Smooth muscle cell (in vitro differentiated cells): Measurements from ENCODE around the gene MYL6B. TPM values are rescaled to one million over a fixed set of nuclear protein-coding genes. Genes with fewer than 3 reads are reported as not detected.

Experiments
- DNase-seq: peaks from one replicate; lab custom pipeline; 2025; ENCODE audit not compliant: unreplicated experiment; lab: John Stamatoyannopoulos, UW
- H2AFZ ChIP-seq: fragments of 200-600 bp; sonication (generic); 2 replicates; pipeline ENCODE4 v1.6.0; 2016; ENCODE audit warnings: antibody characterized with exemption, low read depth, mild to moderate bottlenecking
- H3F3A ChIP-seq: fragments of 200-600 bp; sonication (generic); 2 replicates; pipeline ENCODE4 v1.6.0; 2017; ENCODE audit warnings: antibody characterized with exemption, low read depth
- H3K27ac ChIP-seq: fragments of 200-600 bp; sonication (generic); 2 replicates; pipeline ENCODE4 v1.5.1; 2016; ENCODE audit warnings: low read depth, mild to moderate bottlenecking
- H3K27me3 ChIP-seq: fragments of 200-600 bp; sonication (generic); 2 replicates; pipeline ENCODE4 v1.6.1; 2016; ENCODE audit warnings: low read depth, mild to moderate bottlenecking
- H3K36me3 ChIP-seq: fragments of 200-600 bp; sonication (generic); 2 replicates; pipeline ENCODE4 v1.5.1; 2016; ENCODE audit warnings: low read depth
- H3K4me1 ChIP-seq: fragments of 200-600 bp; sonication (generic); 2 replicates; pipeline ENCODE4 v1.5.1; 2016; ENCODE audit warnings: low read depth
- H3K4me2 ChIP-seq: fragments of 200-600 bp; sonication (generic); 2 replicates; pipeline ENCODE4 v1.6.0; 2016; ENCODE audit warnings: mild to moderate bottlenecking
- H3K4me3 ChIP-seq: fragments of 200-600 bp; sonication (generic); 2 replicates; pipeline ENCODE4 v1.5.1; 2016; ENCODE audit warnings: mild to moderate bottlenecking
- H3K79me2 ChIP-seq: fragments of 200-600 bp; sonication (generic); 2 replicates; pipeline ENCODE4 v1.6.0; 2016; ENCODE audit warnings: low read depth, mild to moderate bottlenecking
- H3K9ac ChIP-seq: fragments of 200-600 bp; sonication (generic); 2 replicates; pipeline ENCODE4 v1.6.0; 2016; ENCODE audit warnings: low read depth
- H3K9me3 ChIP-seq: fragments of 200-600 bp; sonication (generic); replicated peaks from 2 replicates; pipeline ENCODE4 v1.5.1; 2016; ENCODE audit warnings: low read depth
- H4K20me1 ChIP-seq: fragments of 200-600 bp; sonication (generic); 2 replicates; pipeline ENCODE4 v1.6.0; 2016; ENCODE audit warnings: low read depth
- CTCF ChIP-seq: fragments of 200-600 bp; sonication (generic); IDR thresholded peaks from 2 replicates; pipeline ENCODE4 v1.5.1; 2017; ENCODE audit warnings: borderline replicate concordance, mild to moderate bottlenecking, antibody characterized with exemption; ENCODE audit not compliant: insufficient read depth, poor library complexity, severe bottlenecking
- WGBS: methylation state at CpG from one replicate; pipeline ENCODE4 v1.1.7; 2016; ENCODE audit warnings: low lambda C conversion rate; 5-methylcytosine and 5-hydroxymethylcytosine counted together
- polyA plus RNA-seq: library from polyadenylated mRNA; unstranded; fragments of >200 nt; fragmentation: Nextera tagmentation; extraction: Ambion mirVana; gene quantifications from 2 replicates; pipeline ENCODE4 v1.2.1, GENCODE V29; 2016
- total RNA-seq: library from RNA; depleted of rRNA; stranded (reverse); fragments of >200 nt; gene quantifications from 2 replicates; pipeline ENCODE4 v1.2.3, GENCODE V29; 2014

MYL6B gene
- total and polyA plus RNA-seq, 2 experiments from 2014 or later: 44.5 to 121 TPM

- no peaks in the 10 kb centered on the region for H3K36me3 ChIP-seq
- no peak for DNase-seq
- H4K20me1 ChIP-seq: peaks cover 10% of the 10 kb centered on the region
Measured at GRCh38 chr12:56121204-56121870, 31.1 kb upstream of the MYL6B start.

GRCh38 chr12:56122637-56123036, 29.8 kb upstream of the MYL6B start:
- H3F3A ChIP-seq: peaks cover 19% of the 10 kb centered on the region
- no peaks in the 10 kb centered on the region for H3K9me3 ChIP-seq
- no peaks in the 10 kb centered on the region for H3K36me3 ChIP-seq
- no peak overlapping the region for H3K27ac ChIP-seq
- peaks cover 25% of the 10 kb centered on the region for H3K4me1 ChIP-seq
- 90% methylated on average over 2 of the region's 2 CpGs for WGBS
- H2AFZ ChIP-seq: no peak overlapping the region
- no peak for DNase-seq
- H3K4me3 ChIP-seq: no peak overlapping the region
- H3K4me2 ChIP-seq: no peak overlapping the region
- H3K27me3 ChIP-seq: no peaks in the 10 kb centered on the region
- peaks cover 7% of the 10 kb centered on the region for H4K20me1 ChIP-seq
- H3K79me2 ChIP-seq: no peaks in the 10 kb centered on the region
- no peak for TF ChIP-seq CTCF
- no peak overlapping the region for H3K9ac ChIP-seq

More at GRCh38 chr12:56121204-56121870, 31.1 kb upstream of the MYL6B start:
- Histone ChIP-seq H3K4me3 (no peak overlapping the region), H3F3A (peaks cover 6% of the 10 kb centered on the region), H3K4me2 (no peak overlapping the region), H3K27ac (no peak overlapping the region), H3K4me1 (peaks cover 13% of the 10 kb centered on the region), H3K9ac (no peak overlapping the region), H2AFZ (no peak overlapping the region), H3K27me3 (no peaks in the 10 kb centered on the region), H3K9me3 (no peaks in the 10 kb centered on the region), H3K79me2 (peaks cover 8% of the 10 kb centered on the region)
- no peak for TF ChIP-seq CTCF
- WGBS: 98% methylated on average over 11 of the region's 11 CpGs

GRCh38 chr12:56124133-56124532, 28.3 kb upstream of the MYL6B start:
- Histone ChIP-seq H3K79me2 (peaks cover 4% of the 10 kb centered on the region), H4K20me1 (peaks cover 5% of the 10 kb centered on the region), H3K4me1 (peaks cover 19% of the 10 kb centered on the region), H3K27ac (no peak overlapping the region), H2AFZ (no peak overlapping the region), H3K27me3 (no peaks in the 10 kb centered on the region), H3K9ac (no peak overlapping the region), H3K9me3 (no peaks in the 10 kb centered on the region), H3K4me3 (no peak overlapping the region), H3K36me3 (no peaks in the 10 kb centered on the region), H3K4me2 (no peak overlapping the region), H3F3A (peaks cover 14% of the 10 kb centered on the region)
- TF ChIP-seq CTCF: no peak
- WGBS: 97% methylated on average over 4 of the region's 4 CpGs
- DNase-seq: no peak

GRCh38 chr12:56126732-56127239, 25.6 kb upstream of the MYL6B start:
- Histone ChIP-seq H3K79me2 (peaks cover 14% of the 10 kb centered on the region), H3K4me1 (peaks cover 21% of the 10 kb centered on the region), H3K27me3 (no peaks in the 10 kb centered on the region), H3K9ac (peak overlapping the region; percentile 75), H2AFZ (no peak overlapping the region), H3K4me3 (no peak overlapping the region), H3K9me3 (no peaks in the 10 kb centered on the region), H4K20me1 (no peaks in the 10 kb centered on the region), H3K36me3 (no peaks in the 10 kb centered on the region), H3F3A (peaks cover 14% of the 10 kb centered on the region), H3K27ac (peak overlapping the region; percentile 92), H3K4me2 (peak overlapping the region; percentile 89)
- 94% methylated on average over 3 of the region's 3 CpGs for WGBS
- TF ChIP-seq CTCF: no peak
- DNase-seq: no peak
